CD8-positive, alpha-beta memory T cell (primary cell): ENCODE data around the gene MAP4K1. TPM values are rescaled to one million over a fixed set of nuclear protein-coding genes. Genes with fewer than 3 reads are reported as not detected.

ENCODE experiments used
- CTCF ChIA-PET: fragments of 350-600 bp; sonication (Branson Sonifier 250); formaldehyde crosslinking; loops from one replicate; lab custom pipeline; 2021; ENCODE audit warnings: antibody characterized with exemption; lab: Charles Lee
- POLR2A ChIA-PET: fragments of 350-600 bp; sonication (Branson Sonifier 250); formaldehyde crosslinking; loops from one replicate; lab custom pipeline; 2021; ENCODE audit warnings: antibody characterized with exemption; lab: Charles Lee
- DNase-seq, 5 donors: peaks; one replicate each; pipeline versions ENCODE4 v3.0.0 to v3.0.0-alpha.2; 2020 to 2022; ENCODE audit warnings: mixed read lengths in 1 of 5
- H3K27ac ChIP-seq: one replicate; pipeline ENCODE4 v1.7.0; 2013; ENCODE audit warnings: low read depth, mild to moderate bottlenecking, low read length, moderate library complexity
- H3K27me3 ChIP-seq: 2 replicates; pipeline ENCODE4 v1.7.0; 2013; ENCODE audit warnings: low read length, mild to moderate bottlenecking; ENCODE audit not compliant: insufficient read depth, poor library complexity, severe bottlenecking
- H3K36me3 ChIP-seq: 2 replicates; pipeline ENCODE4 v1.7.0; 2013; ENCODE audit warnings: mild to moderate bottlenecking, low read length, moderate library complexity; ENCODE audit not compliant: insufficient read depth
- H3K4me1 ChIP-seq: 2 replicates; pipeline ENCODE4 v1.7.0; 2013; ENCODE audit warnings: mild to moderate bottlenecking, low read length, moderate library complexity; ENCODE audit not compliant: insufficient read depth
- H3K4me3 ChIP-seq: 2 replicates; pipeline ENCODE4 v1.7.0; 2013; ENCODE audit warnings: mild to moderate bottlenecking, low read length
- H3K9me3 ChIP-seq: 2 replicates; pipeline ENCODE4 v1.7.0; 2013; ENCODE audit warnings: mild to moderate bottlenecking, low read length
- H3K27ac Mint-ChIP-seq, 8 donors: one replicate each; pipeline ENCODE4 v1.8.0; 2020 to 2021; ENCODE audit warnings: mixed read lengths in 8 of 8, mild to moderate bottlenecking in 6 of 8, inconsistent platforms in 3 of 8, moderate library complexity in 3 of 8
- H3K27me3 Mint-ChIP-seq, 2 donors: one replicate each; pipeline ENCODE4 v1.8.0; 2020 to 2021; ENCODE audit warnings: mixed read lengths in 2 of 2, mild to moderate bottlenecking in 1 of 2, moderate library complexity in 1 of 2
- H3K36me3 Mint-ChIP-seq, 3 donors: one replicate each; pipeline ENCODE4 v1.8.0; 2020 to 2021; ENCODE audit warnings: mixed read lengths in 3 of 3, inconsistent platforms in 1 of 3, mild to moderate bottlenecking in 1 of 3
- H3K4me1 Mint-ChIP-seq, 3 donors: one replicate each; pipeline ENCODE4 v1.8.0; 2020 to 2021; ENCODE audit warnings: mixed read lengths in 3 of 3, inconsistent platforms in 1 of 3, mild to moderate bottlenecking in 1 of 3
- H3K4me3 Mint-ChIP-seq, 7 donors: one replicate each; pipeline ENCODE4 v1.8.0; 2020 to 2021; ENCODE audit warnings: mixed read lengths in 7 of 7, mild to moderate bottlenecking in 6 of 7, moderate library complexity in 4 of 7, inconsistent platforms in 2 of 7
- H3K9me3 Mint-ChIP-seq, 5 donors: one replicate each; pipeline ENCODE4 v1.8.0; 2020 to 2022; ENCODE audit warnings: mixed read lengths in 5 of 5, mild to moderate bottlenecking in 3 of 5, moderate library complexity in 2 of 5, inconsistent platforms in 1 of 5
- polyA plus RNA-seq: library from polyadenylated mRNA; unstranded; fragments of 300-500 nt; fragmentation: Illumina TruSeq; gene quantifications from one replicate; pipeline ENCODE4 v1.2.3, GENCODE V29; 2021
- total RNA-seq, 2 experiments: library from RNA; stranded (reverse); gene quantifications; one replicate each; pipeline ENCODE4 v1.2.3, GENCODE V29; 2021

The MAP4K1 gene
- total RNA-seq (100 to 1,000 TPM; 161 to 162 TPM), polyA plus RNA-seq (178 TPM)

DNA sequence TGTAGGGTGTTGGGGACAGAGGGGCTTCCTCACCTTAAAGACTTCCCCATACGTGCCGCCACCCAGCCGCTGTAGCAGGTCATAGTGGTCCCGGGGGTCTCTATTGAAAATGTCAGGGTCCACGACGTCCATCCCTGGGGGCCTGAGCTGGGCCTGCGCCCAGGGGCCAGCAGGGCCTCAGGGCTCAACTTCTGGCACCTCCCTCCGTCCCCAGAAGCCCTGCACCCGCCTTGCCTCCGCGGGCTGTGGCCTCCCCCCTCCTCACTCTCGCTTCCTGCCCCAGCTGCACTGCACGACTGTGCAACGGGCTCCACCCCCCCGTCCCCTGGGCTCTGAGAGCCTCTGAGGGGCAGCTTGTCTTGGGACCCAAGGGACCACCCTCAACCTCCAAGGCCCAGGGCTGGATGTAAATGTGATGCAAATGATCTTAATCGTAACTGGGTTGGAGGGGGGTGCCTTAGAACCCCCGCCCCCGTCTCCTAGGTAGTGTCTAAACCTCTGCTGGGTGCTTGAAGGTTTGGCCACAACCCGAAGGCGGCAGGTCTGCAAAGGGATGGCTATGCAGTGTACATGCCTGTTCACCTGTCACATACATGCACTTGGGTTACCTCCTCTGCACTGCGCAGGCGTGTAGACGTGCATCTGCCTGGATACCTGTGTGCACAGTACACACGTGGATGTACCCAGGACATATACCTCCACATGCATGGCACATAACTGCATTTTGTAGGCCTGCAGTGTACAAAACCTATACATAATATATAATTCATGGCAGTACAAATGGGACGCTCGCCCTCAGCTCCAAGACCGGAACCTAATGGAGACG lies at the start of gene MAP4K1:
MAP4K1 (minus strand) TSS at position 190 of the 826 bp plus-strand sequence; CDS start at position 132, 58 bp downstream.
- ChIA-PET POLR2A (interaction anchor here (0.5 to 1.7 kb wide), 8 partner anchors 57 to 260 kb away, joined by 3 to 10 read pairs (median 4); partner anchors contain the start of genes FAM98C, PSMD8 and RINL), CTCF (interaction anchor here (1.0 to 5.7 kb wide), 16 partner anchors 9 to 251 kb away, joined by 3 to 43 read pairs (median 4); partner anchors contain the start of gene FAM98C)
- no peaks in the 10 kb centered on the region for H3K27me3 ChIP-seq
- H3K9me3 ChIP-seq = no peaks in the 10 kb centered on the region
- Mint-ChIP-seq H3K4me1 (peaks cover 51 to 71% (median 69%) of the 10 kb centered on the region in 3 donors), H3K9me3 (no peaks in the 10 kb centered on the region), H3K27me3 (no peaks in the 10 kb centered on the region), H3K27ac (peak within 1 kb of the TSS; percentile 92 to 100 (median 99)), H3K36me3 (peaks cover 3 to 73% (median 11%) of the 10 kb centered on the region in 3 donors), H3K4me3 (peak within 1 kb of the TSS; percentile 96 to 100 (median 99))
- H3K4me3 ChIP-seq = peak within 1 kb of the TSS; percentile 75
- H3K4me1 ChIP-seq = peaks cover 49% of the 10 kb centered on the region
- H3K36me3 ChIP-seq = peaks cover 16% of the 10 kb centered on the region
- DNase-seq = peak; percentile 51 to 80 (median 57)
- peak within 1 kb of the TSS; percentile 85 for H3K27ac ChIP-seq

DNA sequence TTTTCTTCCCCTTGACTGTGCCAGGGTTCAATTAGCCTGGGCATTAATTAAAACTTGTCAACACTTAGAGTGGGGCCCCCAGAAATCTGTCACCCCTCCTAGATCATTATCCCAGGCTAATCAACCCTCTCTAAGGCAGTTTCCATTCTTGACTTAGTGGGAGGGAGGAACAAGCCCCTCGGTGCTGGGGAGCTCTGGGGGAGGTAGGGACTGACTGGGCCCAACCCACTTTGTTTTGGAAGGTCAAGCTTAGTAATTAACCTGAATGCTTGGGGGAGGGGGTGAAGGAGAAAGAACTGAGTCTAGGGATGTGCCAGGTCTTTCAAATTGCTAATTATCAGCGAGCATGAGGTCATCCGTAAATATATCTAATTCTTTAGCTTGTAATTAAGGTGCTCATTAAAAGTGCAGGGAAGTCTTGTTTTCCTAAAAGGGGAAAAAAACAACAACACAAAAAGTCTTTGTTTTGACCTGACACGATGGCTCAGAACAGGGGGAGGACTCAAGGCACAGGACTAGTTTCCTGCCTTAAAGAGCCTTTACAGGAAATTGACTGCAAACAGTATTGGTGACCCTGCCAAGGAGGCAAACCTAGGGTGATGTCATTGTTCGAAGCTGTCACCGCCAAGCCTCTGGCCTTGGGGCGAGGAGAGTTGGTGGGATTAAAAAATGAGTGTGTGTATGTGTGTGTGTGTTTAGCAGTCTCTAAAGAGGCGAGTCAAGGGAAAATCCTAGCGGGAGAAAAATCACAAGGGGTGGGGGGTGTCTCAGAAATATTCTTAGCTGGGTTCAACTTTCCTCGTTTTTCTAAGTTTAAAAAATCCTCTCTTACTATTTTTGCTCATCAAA lies 49.1 kb upstream of the MAP4K1 start:
- peaks cover 89% of the 10 kb centered on the region for H3K4me1 ChIP-seq
- Mint-ChIP-seq H3K4me3 (peak overlapping the region; percentile 26 to 87 (median 80)), H3K27me3 (no peaks in the 10 kb centered on the region), H3K36me3 (peaks cover 3 to 22% (median 7%) of the 10 kb centered on the region in 3 donors), H3K9me3 (no peaks in the 10 kb centered on the region), H3K27ac (peak overlapping the region; percentile 73 to 98 (median 94)), H3K4me1 (peaks cover 86 to 99% (median 93%) of the 10 kb centered on the region in 3 donors)
- DNase-seq = peak in 2 of 5 donors; percentile 42 to 64
- H3K27ac ChIP-seq = peak overlapping the region; percentile 14
- H3K4me3 ChIP-seq = no peak overlapping the region
- H3K9me3 ChIP-seq = no peaks in the 10 kb centered on the region
- CTCF ChIA-PET = interaction anchor here (0.9 to 1.5 kb wide), 4 partner anchors 10 to 264 kb away, joined by 3 read pairs; partner anchors contain the start of genes MRPS12 and SARS2
- H3K36me3 ChIP-seq = no peaks in the 10 kb centered on the region
- POLR2A ChIA-PET = no interaction called here
- no peaks in the 10 kb centered on the region for H3K27me3 ChIP-seq

DNA sequence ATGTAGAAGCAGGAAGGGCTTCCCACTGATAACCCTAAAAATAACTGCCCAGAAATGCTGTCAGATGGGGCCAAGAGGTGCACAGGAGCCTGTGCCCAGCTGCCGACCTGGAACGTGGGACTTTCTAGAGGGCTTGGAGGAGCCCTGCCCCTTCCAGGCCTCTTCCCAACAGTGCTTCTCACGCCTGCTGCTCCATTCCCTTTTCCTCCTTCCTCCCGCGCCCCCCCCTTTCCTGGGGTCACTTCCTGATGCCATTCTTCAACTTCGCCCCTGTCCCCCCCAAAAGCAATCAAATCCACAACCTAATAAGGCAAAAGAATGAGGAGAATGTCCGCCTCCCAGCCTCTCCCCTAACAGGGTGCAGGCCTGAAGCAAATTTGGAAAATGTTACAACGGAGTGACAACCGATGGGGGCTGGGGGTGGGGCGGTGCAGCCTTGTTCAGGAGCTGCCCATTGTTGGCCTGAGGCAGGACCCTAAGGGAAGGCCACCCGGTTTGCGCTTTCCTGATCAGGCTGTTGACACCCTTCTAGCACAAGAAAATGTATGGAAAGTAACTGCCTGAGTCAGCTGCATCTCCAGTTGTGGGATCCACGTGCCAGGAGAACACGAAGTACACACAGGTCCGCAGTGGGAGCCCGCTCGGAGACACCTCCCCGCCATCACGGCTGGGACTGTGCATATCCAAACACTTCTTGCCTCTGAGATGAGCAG lies 48.4 kb upstream of the MAP4K1 start:
- CTCF ChIA-PET = interaction anchor here (1.5 kb wide), 1 partner anchor 263 kb away, joined by 3 read pairs; no protein-coding TSS in a partner anchor
- no peaks in the 10 kb centered on the region for H3K9me3 ChIP-seq
- H3K27ac Mint-ChIP-seq = peak overlapping the region; percentile 17 to 97 (median 58)

DNA sequence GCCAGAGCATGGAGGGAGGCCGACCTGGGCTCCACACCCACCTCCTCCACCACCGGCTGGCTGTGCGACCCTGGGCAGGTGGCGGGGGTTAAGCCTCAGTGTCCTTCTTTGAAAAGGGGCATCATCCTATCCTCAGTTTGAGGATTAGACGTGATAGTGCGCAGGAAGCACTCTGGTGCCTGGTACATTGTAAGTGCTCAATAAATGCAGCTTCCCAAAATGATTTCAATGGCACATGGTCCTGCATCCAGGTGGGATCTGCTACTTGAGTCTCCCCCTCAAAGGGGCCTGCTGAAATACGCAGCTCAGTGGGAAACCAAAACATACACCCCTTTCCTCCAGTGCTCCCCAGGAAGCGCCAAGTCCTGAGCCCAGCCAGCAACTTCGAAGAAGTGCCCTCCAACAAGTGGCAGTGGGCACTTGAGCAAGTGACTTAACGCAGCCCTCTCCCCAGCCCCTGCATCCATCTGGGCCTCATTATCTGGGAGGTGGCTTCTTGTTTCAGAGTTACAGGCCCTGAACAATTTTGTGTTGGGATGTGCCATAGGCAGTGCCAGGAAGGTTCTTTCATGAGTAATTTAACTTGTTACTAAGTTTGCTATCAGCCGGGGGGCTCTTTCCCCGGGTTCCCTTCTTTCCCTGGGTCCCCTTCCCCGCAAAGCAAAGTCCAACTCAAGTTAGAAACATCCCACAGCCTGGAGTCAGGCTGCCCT lies 47.6 kb upstream of the MAP4K1 start:
- H3K27me3 Mint-ChIP-seq = no peaks in the 10 kb centered on the region
- peaks cover 3 to 30% (median 5%) of the 10 kb centered on the region in 3 donors for H3K36me3 Mint-ChIP-seq
- no peak overlapping the region for H3K4me3 ChIP-seq
- H3K27me3 ChIP-seq = no peaks in the 10 kb centered on the region
- H3K4me1 Mint-ChIP-seq = peaks cover 82 to 96% (median 88%) of the 10 kb centered on the region in 3 donors
- CTCF ChIA-PET = interaction anchor here (1.5 kb wide), 1 partner anchor 264 kb away, joined by 3 read pairs; no protein-coding TSS in a partner anchor
- peak overlapping the region; percentile 22 for H3K27ac ChIP-seq
- DNase-seq = no peak
- no peaks in the 10 kb centered on the region for H3K9me3 ChIP-seq
- H3K4me3 Mint-ChIP-seq = peak overlapping the region in 2 of 7 donors; percentile 44 to 60
- no peaks in the 10 kb centered on the region for H3K9me3 Mint-ChIP-seq
- POLR2A ChIA-PET = no interaction called here
- peaks cover 88% of the 10 kb centered on the region for H3K4me1 ChIP-seq
- no peaks in the 10 kb centered on the region for H3K36me3 ChIP-seq
- H3K27ac Mint-ChIP-seq = peak overlapping the region in 6 of 8 donors; percentile 15 to 73 (median 36)

More for the DNA sequence above, 48.4 kb upstream of the MAP4K1 start:
- Histone ChIP-seq H3K27ac (peak overlapping the region; percentile 14), H3K36me3 (no peaks in the 10 kb centered on the region), H3K4me1 (peaks cover 92% of the 10 kb centered on the region), H3K4me3 (no peak overlapping the region), H3K27me3 (no peaks in the 10 kb centered on the region)
- no peak for DNase-seq
- POLR2A ChIA-PET = no interaction called here
- Mint-ChIP-seq H3K27me3 (no peaks in the 10 kb centered on the region), H3K9me3 (no peaks in the 10 kb centered on the region), H3K36me3 (peaks cover 3 to 24% (median 5%) of the 10 kb centered on the region in 3 donors), H3K4me3 (peak overlapping the region in 4 of 7 donors; percentile 7 to 68 (median 52)), H3K4me1 (peaks cover 81 to 97% (median 87%) of the 10 kb centered on the region in 3 donors)

DNA sequence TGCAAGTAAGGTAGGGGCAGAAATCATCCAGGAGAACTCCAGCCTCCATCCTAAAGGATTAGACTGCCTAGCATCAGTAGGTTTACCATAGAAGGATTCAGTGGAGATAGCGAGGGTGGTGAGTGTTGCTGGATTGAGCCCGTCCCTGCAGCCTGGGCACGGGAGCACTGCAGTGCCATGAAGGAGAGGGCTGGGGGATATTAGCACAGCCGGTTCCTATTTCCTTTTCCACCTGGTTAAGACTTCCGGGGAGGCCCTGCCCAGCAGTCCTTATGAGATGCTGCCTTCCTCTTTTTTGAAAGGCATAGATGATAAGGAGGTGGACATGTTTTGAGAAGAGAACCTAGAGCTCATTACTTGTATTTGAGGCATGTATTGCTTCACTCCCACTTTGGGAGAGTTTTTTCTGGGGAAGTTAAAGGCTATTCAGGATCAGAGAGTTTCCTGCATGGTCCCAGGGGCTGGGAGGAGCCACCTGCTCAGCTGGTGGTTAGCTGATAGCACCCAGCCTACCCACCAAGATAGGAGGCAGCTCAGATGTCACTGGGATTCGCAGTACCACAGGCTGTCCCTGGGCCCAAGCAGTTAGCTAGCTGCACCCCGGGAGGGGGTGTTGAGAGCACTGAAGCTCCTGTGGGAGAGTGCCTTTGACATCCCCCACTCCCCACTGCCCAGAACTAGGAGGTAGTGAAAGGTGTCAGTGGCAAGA lies 46.9 kb upstream of the MAP4K1 start:
- no peaks in the 10 kb centered on the region for H3K36me3 ChIP-seq
- peaks cover 83% of the 10 kb centered on the region for H3K4me1 ChIP-seq
- peak overlapping the region; percentile 21 for H3K27ac ChIP-seq
- POLR2A ChIA-PET = interaction anchor here (0.8 kb wide), 1 partner anchor 17 kb away, joined by 5 read pairs; no protein-coding TSS in a partner anchor
- H3K36me3 Mint-ChIP-seq = peaks cover 3 to 30% (median 5%) of the 10 kb centered on the region in 3 donors
- peak overlapping the region; percentile 53 to 86 (median 63) for H3K4me3 Mint-ChIP-seq
- H3K27ac Mint-ChIP-seq = peak overlapping the region; percentile 54 to 87 (median 79)
- no peaks in the 10 kb centered on the region for H3K9me3 ChIP-seq
- H3K4me1 Mint-ChIP-seq = peaks cover 79 to 96% (median 87%) of the 10 kb centered on the region in 3 donors
- no peak overlapping the region for H3K4me3 ChIP-seq
- CTCF ChIA-PET = interaction anchor here (0.9 kb wide), 1 partner anchor 265 kb away, joined by 3 read pairs; no protein-coding TSS in a partner anchor
- H3K9me3 Mint-ChIP-seq = no peaks in the 10 kb centered on the region
- H3K27me3 Mint-ChIP-seq = no peaks in the 10 kb centered on the region
- no peaks in the 10 kb centered on the region for H3K27me3 ChIP-seq
- DNase-seq = no peak

DNA sequence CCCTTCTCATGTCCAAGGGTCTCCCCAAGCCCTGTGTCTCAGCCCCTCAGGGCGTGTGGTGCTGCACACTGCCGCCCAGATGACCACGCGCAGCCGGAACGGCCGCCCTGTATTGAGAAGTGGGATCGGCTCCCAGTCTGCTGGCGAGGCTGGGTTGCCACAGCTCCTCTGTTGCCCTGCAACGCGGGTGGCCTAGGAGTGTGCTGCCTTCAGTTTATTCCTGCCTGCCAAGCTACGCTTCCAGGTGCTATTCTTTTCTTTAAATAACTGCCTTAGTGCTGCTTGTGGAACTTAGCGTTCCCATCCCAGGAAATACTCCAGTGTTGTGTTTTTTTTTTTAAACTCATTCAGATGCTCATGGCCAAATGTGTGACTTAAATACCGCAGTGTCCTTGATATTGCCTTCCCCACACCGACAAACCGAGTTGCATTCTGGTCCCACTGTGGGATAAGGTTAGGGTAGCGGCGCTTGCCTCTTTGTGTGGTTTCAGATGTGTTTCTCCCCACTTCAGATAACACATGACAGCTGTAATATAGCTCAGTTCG lies 46.3 kb upstream of the MAP4K1 start:
- ChIA-PET CTCF (interaction anchor here (0.9 kb wide), 2 partner anchors 17 to 266 kb away, joined by 3 read pairs; no protein-coding TSS in a partner anchor), POLR2A (interaction anchor here (0.8 kb wide), 1 partner anchor 17 kb away, joined by 5 read pairs; no protein-coding TSS in a partner anchor)
- peaks cover 83% of the 10 kb centered on the region for H3K4me1 ChIP-seq
- H3K27me3 ChIP-seq = no peaks in the 10 kb centered on the region
- H3K36me3 ChIP-seq = no peaks in the 10 kb centered on the region
- H3K9me3 ChIP-seq = no peaks in the 10 kb centered on the region
- peak in 2 of 5 donors; percentile 41 to 57 for DNase-seq
- H3K4me3 Mint-ChIP-seq = peak overlapping the region; percentile 53 to 86 (median 63)
- H3K36me3 Mint-ChIP-seq = peaks cover 3 to 29% (median 5%) of the 10 kb centered on the region in 3 donors
- H3K4me1 Mint-ChIP-seq = peaks cover 79 to 96% (median 87%) of the 10 kb centered on the region in 3 donors
- H3K27me3 Mint-ChIP-seq = no peaks in the 10 kb centered on the region
- peak overlapping the region; percentile 21 for H3K27ac ChIP-seq
- H3K27ac Mint-ChIP-seq = peak overlapping the region; percentile 54 to 87 (median 82)
- no peak overlapping the region for H3K4me3 ChIP-seq
- H3K9me3 Mint-ChIP-seq = no peaks in the 10 kb centered on the region
